GM18870 (cell line): ENCODE data around the gene TAOK2.
"Not testable (repeated sequence)": the region's sequence is repeated elsewhere in the genome, so short reads cannot be mapped to it uniquely, and the experiment has no call there.

Experiments
- ATAC-seq: cut with Tn5 transposase; IDR thresholded peaks from one replicate; pipeline ENCODE4 v1.9.1; 2021; ENCODE audit warnings: moderate library complexity; ENCODE audit not compliant: unreplicated experiment

The TAOK2 gene

DNA sequence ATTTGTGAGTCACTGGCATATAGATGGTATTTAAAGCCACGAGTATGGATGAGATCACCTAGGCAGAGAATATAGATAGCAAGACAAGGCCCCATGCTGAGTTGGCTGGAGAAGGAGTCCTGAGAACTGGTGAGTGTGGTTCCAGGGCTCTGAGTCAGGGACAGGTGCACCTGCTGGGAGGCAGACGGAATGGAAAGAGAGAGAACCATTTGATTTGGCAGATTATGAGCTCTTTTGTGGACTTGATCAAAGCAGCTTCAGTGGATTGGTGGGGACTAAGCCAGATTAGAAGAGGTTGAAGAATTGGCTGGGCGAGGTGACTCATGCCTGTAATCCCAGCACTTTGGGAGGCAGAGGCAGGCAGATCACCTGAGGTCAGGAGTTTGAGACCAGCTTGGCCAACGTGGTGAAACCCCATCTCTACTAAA is 45.1 kb downstream of the TAOK2 start:
- ATAC-seq, result no peak

DNA sequence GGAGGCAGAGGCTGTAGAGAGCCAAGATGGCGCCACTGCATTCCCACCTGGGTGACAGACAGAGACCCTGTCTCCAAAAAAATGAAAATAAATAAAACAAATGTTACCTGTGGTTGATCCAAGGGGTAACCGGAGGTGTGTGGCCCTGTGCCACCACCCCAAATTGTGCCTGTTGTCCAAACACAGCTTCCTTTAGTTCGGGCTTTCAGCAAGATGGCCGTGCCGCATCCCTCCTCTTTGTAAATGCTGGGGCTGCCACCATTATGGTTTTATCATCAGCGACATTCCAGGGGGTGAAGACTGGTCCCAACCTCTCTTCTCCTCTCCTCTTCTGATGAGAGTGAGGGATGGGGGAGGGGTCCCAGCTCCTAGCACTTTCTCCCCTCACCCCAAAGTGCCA is 49.2 kb downstream of the TAOK2 start, which contains the start of gene C16orf92:
C16orf92 (plus strand) TSS at position 312 of the 400 bp plus-strand sequence. CDS start 143 bp downstream, outside the sequence.
- ATAC-seq, result no peak

DNA sequence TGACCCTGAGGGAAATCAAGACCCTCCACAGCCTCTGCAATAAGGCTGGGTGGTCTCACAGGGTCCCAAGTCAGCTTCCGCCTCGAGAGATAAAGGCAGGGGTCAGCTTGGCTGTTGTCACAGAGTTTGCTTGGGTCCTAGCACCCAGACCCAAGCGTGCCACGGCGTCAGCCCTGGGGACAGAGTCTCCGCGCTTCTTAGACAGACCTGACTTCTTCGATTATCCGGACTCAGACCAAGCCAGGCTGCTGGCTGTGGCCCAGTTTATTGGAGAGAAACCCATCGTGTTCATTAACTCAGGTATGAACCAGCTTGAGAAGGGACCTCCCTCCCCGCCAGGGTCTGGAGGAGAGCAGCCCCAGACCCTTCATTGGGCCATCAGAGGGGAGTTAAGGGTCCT is 49.9 kb downstream of the TAOK2 start:
- no peak for ATAC-seq

DNA sequence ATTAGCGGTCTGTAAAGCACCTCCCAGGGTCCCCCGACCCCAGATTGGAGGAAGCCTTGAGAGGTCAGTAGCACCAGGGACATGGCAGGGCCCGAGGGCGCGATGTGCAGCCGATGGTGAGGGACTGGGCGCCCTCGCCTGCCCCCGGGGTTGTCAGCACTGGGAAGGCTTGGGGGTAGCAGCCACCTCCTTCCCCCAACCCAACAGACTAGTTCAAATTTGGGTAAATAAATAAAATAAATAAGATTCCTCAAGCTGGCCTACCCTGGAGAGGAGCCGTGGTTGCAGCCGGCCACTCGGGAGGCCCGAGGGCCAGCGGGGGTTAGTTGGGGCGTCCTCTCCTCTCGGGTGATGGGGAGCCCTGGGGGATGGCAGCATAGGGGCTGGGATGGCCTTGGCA is 50.8 kb downstream of the TAOK2 start:
- ATAC-seq, result no peak

DNA sequence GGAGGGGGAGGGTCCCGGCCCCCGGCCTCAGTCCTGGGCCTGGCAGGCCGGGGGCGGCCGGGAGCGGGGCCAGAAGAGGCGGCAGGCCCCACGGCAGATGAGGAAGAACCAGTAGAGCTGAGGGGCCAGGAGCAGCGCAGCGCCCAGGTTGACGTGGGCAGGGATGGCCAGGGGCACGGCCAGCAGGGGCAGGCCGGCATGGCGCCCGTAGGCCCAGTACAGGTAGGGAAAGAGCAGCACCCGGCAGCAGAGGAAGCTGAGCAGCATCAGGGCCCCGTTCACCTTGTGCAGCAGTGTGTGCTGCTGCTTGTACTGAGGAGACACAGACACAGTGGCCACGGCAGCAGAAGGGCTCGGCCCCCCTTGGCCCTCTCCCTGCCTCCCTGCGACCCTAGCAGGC is 51.5 kb downstream of the TAOK2 start:
- no peak for ATAC-seq

DNA sequence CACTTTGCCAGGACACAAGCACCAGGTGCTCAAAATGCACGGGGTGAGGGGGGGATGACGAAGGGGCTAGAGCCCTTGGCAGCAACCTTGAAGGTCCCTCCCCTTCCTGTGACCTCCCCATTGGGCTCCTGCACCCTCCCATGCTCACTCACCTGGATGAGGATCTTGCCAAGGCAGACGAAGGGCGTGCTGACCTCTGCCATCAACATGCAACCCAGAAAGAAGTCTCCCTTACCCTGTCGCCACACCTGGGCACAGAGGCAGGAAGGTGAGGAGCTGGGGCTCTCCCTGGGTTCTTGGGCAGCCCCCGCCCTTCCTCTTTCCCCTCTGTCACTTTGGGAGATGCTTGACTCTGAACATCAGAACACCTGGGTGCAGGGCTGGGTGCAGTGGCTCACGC is 51.9 kb downstream of the TAOK2 start:
- no peak for ATAC-seq

DNA sequence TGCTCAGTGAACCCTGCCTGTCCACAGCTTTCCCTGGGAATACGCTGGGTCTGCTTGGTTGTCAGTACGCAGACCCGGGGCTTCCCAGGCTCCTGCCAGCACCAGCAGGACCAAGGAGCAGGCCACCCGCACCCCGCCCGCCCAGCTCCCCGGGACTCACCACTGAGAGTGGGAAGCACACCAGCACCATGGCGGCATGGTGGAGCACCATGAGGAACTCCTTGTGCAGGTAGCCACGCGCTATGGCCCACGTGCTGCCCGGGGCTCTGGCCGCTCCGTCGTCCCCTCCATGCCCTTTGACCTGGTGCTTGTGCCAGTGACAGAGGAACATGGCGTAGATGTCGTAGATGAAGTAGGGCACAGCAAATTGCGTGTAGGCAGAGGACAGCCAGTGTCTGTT is 52.8 kb downstream of the TAOK2 start:
- no peak for ATAC-seq

DNA sequence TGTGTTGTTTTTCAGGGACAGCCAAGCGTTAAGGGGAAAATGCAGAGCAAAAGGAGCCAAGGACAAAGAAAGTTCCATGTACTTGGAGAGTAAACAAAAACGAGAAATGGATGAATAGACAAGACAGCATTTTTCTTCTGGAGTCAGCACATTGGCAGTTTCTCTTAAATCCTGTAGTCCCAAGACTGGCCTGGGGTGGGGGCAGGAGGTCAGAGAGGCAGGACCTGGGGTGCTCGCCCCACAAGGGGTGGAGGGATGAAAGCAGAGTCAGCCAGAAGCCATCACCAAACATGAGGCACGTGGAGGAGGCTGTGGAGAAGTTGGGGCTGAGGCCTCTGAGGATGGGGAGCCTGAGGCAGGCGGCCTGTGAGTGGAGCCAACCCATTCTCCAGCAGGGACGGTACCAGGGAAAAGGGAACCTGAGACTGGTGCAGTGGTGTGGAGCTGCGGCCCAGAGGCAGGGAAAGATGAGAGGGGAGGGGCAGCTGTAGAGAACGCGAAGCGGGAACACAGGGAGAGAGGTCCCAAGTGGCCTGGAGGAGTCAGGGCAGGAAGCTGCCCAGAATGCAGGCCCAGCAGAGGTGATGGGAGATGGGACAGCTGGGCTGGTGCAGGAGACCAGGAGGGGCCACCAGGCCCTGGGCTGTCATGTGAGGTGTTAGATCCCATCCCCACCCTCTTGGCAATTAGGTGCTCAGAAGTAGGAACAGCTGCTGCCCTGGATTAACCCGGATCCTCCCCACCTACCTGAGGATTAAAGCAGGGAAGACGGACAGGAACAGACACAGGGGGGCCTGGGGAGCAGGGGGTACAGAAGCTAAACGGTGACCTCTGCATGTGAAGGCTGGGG is 54.1 kb downstream of the TAOK2 start:
- no peak for ATAC-seq

DNA sequence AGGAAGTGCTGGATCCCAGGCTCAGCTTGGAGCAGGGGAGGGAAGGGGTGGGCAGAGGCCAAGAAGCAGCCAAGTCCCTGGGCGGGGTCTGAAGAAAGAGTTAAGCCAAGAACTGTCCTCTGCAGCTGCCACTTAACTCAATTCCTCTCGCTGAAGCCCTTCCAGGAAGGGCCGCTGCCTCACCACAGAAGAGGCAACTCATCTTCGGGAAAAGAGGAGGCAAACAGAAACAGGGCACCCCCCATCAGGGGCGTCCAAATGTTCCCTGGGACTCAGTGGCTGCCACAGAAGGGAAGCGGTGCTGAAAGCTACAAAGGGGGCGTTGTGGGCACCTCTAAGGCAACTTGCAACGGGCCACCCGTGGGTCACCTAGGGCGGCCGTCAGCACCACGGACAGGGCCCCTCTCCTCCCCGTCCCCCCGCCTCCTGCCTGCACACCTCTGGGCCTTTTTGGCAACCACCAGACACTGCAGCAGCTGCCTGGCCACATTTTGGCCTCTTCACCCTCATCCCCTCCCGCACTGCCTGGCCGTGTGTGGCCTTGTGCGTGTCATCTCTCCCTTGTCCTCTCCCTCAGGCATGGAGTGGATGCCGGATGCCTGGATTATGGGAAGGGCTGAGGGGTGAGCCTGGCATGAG is 54.9 kb downstream of the TAOK2 start:
- ATAC-seq, result no peak

DNA sequence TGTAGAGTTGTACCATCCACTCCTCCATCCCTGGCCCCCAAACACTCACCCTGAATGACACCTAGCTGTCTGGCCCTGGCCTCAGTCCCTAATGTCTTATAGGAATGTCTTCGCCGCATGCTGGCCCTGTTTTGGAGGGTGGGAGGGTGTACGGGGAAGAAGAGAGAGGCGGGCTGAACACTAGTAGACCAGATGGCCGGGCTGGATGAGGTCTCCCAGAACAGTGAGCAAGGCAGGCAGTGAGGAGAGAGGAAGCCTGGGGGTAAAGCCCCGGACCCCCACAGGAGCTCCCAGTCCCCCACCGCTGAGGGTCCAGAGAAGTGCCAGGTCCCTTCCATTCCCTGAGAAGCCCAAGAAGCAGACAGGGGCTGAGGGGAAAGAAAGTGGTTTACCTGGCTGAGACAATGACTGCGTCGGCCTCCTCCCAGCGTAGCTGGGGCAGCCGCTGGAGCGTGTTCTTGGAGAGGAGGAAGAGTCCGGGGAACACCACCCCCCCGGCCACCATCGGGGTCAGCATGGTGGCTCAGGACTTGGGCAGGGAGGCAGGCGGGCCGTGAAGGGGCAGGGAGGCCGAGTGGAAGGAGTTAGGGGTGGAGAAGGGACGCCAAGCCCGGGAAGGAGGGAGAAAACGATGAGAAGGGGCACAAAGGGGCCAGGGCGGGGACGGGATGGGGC is 56.5 kb downstream of the TAOK2 start:
- no peak for ATAC-seq

DNA sequence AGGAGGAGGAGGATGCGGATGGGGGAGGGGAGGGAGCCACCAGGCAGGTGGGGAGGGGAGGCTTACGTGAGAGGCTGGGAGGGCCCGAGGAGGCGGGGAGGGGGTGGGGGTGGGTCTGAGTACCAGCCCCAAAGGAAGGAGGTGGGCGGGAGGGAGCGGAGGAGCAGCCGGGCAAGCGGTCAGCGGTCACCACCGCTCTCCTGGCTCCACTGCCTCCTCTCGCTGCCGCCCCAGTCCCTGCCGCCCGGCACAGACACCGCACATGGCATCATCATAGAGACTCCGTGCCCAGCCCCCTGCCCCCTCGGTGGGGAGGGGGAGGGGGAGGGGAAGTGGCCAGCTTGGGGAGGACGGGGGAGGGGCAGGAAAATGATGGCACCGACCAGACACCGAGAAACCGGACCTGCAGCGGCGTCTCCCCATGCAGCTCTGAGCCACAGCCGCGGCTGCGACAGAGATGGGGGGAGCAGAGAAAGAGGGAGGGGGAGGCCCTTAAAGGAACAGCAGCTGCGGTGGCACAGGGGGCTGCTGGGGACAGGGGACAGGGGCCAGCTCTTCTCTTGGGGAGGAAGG is 57.3 kb downstream of the TAOK2 start, which contains the start of gene TLCD3B:
TLCD3B (minus strand) TSS at position 431 of the 573 bp plus-strand sequence. CDS start 744 bp downstream, outside the sequence.
- no peak for ATAC-seq

DNA sequence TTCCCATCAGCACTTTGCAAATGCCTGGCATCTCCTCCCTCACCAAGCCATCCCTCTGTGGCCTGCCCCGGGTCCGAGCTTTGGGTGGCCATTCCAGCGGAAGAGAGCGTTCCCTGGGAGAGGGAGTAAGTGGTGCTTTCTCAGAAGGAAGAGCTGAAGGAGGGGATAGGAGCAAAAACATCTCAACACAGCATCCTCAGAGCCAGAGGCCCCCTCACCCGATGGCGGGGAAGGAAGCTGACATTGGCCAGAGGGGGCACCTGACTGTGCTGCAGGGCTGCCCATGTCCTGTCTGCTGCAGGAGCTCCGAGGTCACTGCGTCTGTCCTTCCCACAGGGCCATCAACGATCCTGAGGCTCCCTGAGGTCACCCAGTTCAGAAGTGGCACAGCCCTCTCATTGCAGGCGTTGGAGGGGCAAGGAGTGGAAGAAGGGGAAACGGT is 57.8 kb downstream of the TAOK2 start:
- ATAC-seq, result no peak

DNA sequence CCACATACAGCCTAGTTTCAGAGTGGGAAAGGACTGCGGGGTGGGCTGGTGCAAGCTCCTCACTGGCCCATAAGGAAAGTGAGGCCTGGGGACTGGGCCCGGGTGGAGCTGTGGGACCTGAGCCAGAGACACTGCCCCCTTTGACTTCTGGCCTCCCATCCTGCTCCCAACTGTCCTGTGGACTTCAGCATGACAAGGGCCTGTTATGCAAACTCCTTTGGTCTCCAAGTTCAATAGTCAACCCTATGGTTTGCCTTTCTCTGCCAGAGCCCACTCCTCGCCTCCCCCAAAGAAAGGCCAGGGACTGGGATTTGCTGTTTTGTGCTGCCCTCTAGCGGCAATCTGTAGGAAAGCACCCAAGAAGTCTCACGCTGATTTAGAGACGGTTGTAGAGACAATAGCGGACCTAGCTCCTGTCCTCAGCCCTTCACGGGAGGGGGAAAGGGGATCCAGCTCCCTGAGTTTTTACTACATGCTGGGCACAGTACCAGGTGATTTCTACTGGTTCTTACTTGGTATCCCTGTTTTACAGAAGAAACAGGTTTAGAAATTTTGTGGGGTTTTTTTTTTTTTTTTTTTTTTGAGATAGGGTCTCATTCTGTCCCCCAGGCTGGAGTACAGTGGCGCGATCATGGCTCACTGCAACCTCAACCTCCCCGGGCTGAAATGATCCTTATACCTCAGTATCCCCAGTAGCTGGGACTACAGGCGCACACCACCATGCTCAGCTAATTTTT is 58.6 kb downstream of the TAOK2 start:
- no peak for ATAC-seq

DNA sequence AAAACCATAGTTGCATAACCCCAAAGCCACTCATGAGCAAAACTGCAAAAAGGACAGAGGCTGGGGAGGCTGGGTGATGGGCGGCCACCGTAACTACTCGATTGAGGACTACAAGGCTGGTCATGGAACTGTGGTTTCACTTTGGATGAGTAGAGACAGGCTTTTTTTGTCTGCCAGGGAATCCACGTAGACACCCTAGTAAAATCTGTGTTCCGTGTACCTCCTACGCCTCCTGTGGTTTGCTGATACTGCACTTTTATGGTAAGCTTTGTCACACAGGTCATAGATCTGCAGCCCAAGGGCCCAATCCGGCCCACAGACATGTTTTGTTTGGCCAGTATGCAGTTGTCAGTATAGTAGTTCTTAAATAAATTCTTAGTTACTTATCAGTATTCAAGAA is 59.6 kb downstream of the TAOK2 start:
- no peak for ATAC-seq

DNA sequence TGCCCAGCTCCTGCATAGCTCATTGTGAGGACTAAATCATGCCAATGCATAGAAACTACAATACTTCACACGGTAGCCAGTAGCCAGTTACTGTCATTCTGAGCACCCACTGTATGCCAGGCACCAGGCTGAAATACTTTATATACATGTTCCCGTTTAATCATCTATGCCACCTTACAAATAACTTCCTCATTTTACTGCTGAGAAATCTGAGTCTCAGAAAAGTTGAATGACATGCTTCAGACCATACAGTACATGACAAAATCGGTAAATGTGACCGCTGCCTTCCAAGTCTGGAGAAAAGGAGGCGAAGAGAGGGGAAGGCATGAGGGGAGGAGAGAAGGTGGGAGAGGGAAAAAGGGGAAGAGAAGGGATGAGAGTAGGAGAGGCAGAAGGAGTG is 66.6 kb downstream of the TAOK2 start:
- no peak for ATAC-seq

DNA sequence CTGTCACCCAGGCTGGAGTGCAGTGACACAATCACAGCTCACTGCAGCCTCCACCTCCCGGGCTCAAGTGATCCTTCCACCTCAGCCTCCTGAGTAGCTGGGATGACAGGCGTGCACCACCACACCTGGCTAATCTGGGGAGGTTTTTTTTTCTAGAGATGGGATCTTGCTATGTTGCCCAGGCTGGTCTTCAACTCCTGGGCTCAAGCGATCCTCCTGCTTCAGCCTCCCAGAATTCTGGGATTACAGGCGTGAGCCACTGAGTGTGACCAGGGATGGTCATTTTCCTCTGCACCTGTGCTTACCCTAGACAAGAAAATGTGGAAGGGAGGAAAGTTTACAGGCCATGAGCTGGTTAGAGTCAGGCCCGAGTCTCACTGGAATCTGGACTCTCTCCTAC is 67.0 kb downstream of the TAOK2 start:
- ATAC-seq, result not testable (repeated sequence)

DNA sequence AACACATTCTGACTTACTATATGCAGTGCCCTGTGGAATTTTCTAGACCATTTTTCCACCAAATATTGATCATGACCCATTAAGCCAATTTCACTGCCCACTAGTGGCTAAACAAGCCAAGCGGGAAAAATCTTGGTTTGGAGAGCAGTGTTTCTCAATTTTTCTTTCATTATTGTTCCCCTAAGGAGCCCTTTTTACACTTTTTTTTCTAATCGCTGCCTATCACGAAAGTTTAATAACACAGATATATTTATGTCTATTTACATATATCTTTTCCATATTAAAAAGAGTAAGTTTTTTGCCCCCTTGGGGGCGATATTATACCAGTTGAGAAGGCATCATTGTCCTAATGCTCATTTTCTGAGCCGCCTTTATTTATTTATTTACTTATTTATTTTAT is 68.2 kb downstream of the TAOK2 start:
- no peak for ATAC-seq
